SJSA1 (cell line): Measurements from ENCODE around the gene NAT10. TPM values are rescaled to one million over a fixed set of nuclear protein-coding genes. Genes with fewer than 3 reads are reported as not detected.

Experiments used
- DNase-seq, 2 experiments: peaks; one replicate each; pipeline ENCODE4 v3.0.0-alpha.2; 2015 to 2020; ENCODE audit warnings: low spot score in 2 of 2, low read depth in 1 of 2
- H3K27ac ChIP-seq: fragments of 250-450 bp; sonication (Bioruptor Pico); 2 replicates; pipeline ENCODE4 v1.5.1; 2020; ENCODE audit warnings: mild to moderate bottlenecking, moderate library complexity
- H3K27me3 ChIP-seq: fragments of 250-450 bp; sonication (Bioruptor Pico); replicated peaks from 2 replicates; pipeline ENCODE4 v1.5.1; 2020; ENCODE audit warnings: mild to moderate bottlenecking, moderate library complexity
- H3K36me3 ChIP-seq: fragments of 250-450 bp; sonication (Bioruptor Pico); 2 replicates; pipeline ENCODE4 v1.5.1; 2020; ENCODE audit warnings: mild to moderate bottlenecking
- H3K4me1 ChIP-seq: fragments of 250-450 bp; sonication (Bioruptor Pico); replicated peaks from 2 replicates; pipeline ENCODE4 v1.6.1; 2021; ENCODE audit warnings: mild to moderate bottlenecking
- H3K4me3 ChIP-seq: fragments of 250-450 bp; sonication (Bioruptor Pico); 2 replicates; pipeline ENCODE4 v1.5.1; 2020; ENCODE audit warnings: mild to moderate bottlenecking
- H3K9me3 ChIP-seq: fragments of 250-450 bp; sonication (Bioruptor Pico); replicated peaks from 2 replicates; pipeline ENCODE4 v1.5.1; 2020; ENCODE audit warnings: mild to moderate bottlenecking
- total RNA-seq: library from RNA; depleted of rRNA; stranded (reverse); fragments of >200 nt; shearing (Covaris generic); gene quantifications from 2 replicates; pipeline ENCODE4 v1.2.3, GENCODE V29; 2014

The NAT10 gene
- total RNA-seq, 1 experiment from 2014 or later, result 27.5 TPM

- no peak overlapping the region for H3K4me3 ChIP-seq
- no peaks in the 10 kb centered on the region for H3K27me3 ChIP-seq
- H3K9me3 ChIP-seq, result no peaks in the 10 kb centered on the region
- H3K36me3 ChIP-seq, result peaks cover 84% of the 10 kb centered on the region
- H3K27ac ChIP-seq, result no peak overlapping the region
- no peaks in the 10 kb centered on the region for H3K4me1 ChIP-seq
- DNase-seq, result no peak
Observed at GRCh38 chr11:34146866-34147265, 41.4 kb downstream of the NAT10 start.

- H3K4me3 ChIP-seq, result no peak overlapping the region
- H3K27ac ChIP-seq, result no peak overlapping the region
- H3K4me1 ChIP-seq, result no peaks in the 10 kb centered on the region
- H3K36me3 ChIP-seq, result peaks cover 77% of the 10 kb centered on the region
- no peaks in the 10 kb centered on the region for H3K9me3 ChIP-seq
- DNase-seq, result no peak
- no peaks in the 10 kb centered on the region for H3K27me3 ChIP-seq
Observed at GRCh38 chr11:34147581-34147980, 42.2 kb downstream of the NAT10 start.

GRCh38 chr11:34148504-34149165 lies 43.2 kb downstream of the NAT10 start:
- H3K27me3 ChIP-seq, result no peaks in the 10 kb centered on the region
- no peak overlapping the region for H3K27ac ChIP-seq
- peaks cover 67% of the 10 kb centered on the region for H3K36me3 ChIP-seq
- no peak overlapping the region for H3K4me3 ChIP-seq
- no peaks in the 10 kb centered on the region for H3K4me1 ChIP-seq
- no peak for DNase-seq
- no peaks in the 10 kb centered on the region for H3K9me3 ChIP-seq

GRCh38 chr11:34149274-34149673 lies 43.8 kb downstream of the NAT10 start:
- no peaks in the 10 kb centered on the region for H3K27me3 ChIP-seq
- H3K27ac ChIP-seq, result no peak overlapping the region
- peaks cover 60% of the 10 kb centered on the region for H3K36me3 ChIP-seq
- DNase-seq, result no peak
- no peaks in the 10 kb centered on the region for H3K9me3 ChIP-seq
- no peak overlapping the region for H3K4me3 ChIP-seq
- no peaks in the 10 kb centered on the region for H3K4me1 ChIP-seq

GRCh38 chr11:34149786-34150185 lies 44.4 kb downstream of the NAT10 start:
- H3K9me3 ChIP-seq, result no peaks in the 10 kb centered on the region
- H3K4me3 ChIP-seq, result no peak overlapping the region
- no peaks in the 10 kb centered on the region for H3K27me3 ChIP-seq
- no peaks in the 10 kb centered on the region for H3K4me1 ChIP-seq
- no peak for DNase-seq
- no peak overlapping the region for H3K27ac ChIP-seq
- H3K36me3 ChIP-seq, result peaks cover 55% of the 10 kb centered on the region

- no peaks in the 10 kb centered on the region for H3K9me3 ChIP-seq
- no peak for DNase-seq
- no peak overlapping the region for H3K4me3 ChIP-seq
- H3K27me3 ChIP-seq, result no peaks in the 10 kb centered on the region
- no peaks in the 10 kb centered on the region for H3K4me1 ChIP-seq
- H3K36me3 ChIP-seq, result peaks cover 47% of the 10 kb centered on the region
- no peak overlapping the region for H3K27ac ChIP-seq
Observed at GRCh38 chr11:34150494-34151151, 45.2 kb downstream of the NAT10 start.

- Histone ChIP-seq H3K9me3 (no peaks in the 10 kb centered on the region), H3K4me3 (no peak overlapping the region), H3K27me3 (no peaks in the 10 kb centered on the region), H3K27ac (no peak overlapping the region), H3K4me1 (no peaks in the 10 kb centered on the region), H3K36me3 (peaks cover 41% of the 10 kb centered on the region)
- no peak for DNase-seq
Observed at GRCh38 chr11:34151166-34151565, 45.7 kb downstream of the NAT10 start.

- Histone ChIP-seq H3K27ac (no peak overlapping the region), H3K36me3 (peaks cover 31% of the 10 kb centered on the region), H3K4me1 (no peaks in the 10 kb centered on the region), H3K27me3 (no peaks in the 10 kb centered on the region), H3K4me3 (no peak overlapping the region), H3K9me3 (no peaks in the 10 kb centered on the region)
- DNase-seq, result no peak
Observed at GRCh38 chr11:34151916-34152845, 46.8 kb downstream of the NAT10 start.

GRCh38 chr11:34154059-34154875 lies 48.8 kb downstream of the NAT10 start:
- Histone ChIP-seq H3K9me3 (no peaks in the 10 kb centered on the region), H3K36me3 (peaks cover 10% of the 10 kb centered on the region; the same call in 1 of the 2 replicates), H3K4me1 (no peaks in the 10 kb centered on the region), H3K27ac (no peak overlapping the region), H3K4me3 (no peak overlapping the region), H3K27me3 (no peaks in the 10 kb centered on the region)
- no peak for DNase-seq

- Histone ChIP-seq H3K27ac (no peak overlapping the region), H3K27me3 (no peaks in the 10 kb centered on the region), H3K4me1 (no peaks in the 10 kb centered on the region), H3K9me3 (no peaks in the 10 kb centered on the region), H3K4me3 (no peak overlapping the region), H3K36me3 (peaks cover 2% of the 10 kb centered on the region; the same call in 1 of the 2 replicates)
- no peak for DNase-seq
Observed at GRCh38 chr11:34155057-34155756, 49.8 kb downstream of the NAT10 start.

- no peaks in the 10 kb centered on the region for H3K4me1 ChIP-seq
- no peaks in the 10 kb centered on the region for H3K36me3 ChIP-seq
- no peak for DNase-seq
- H3K27ac ChIP-seq, result no peak overlapping the region
- no peaks in the 10 kb centered on the region for H3K9me3 ChIP-seq
- no peak overlapping the region for H3K4me3 ChIP-seq
- no peaks in the 10 kb centered on the region for H3K27me3 ChIP-seq
Observed at GRCh38 chr11:34155757-34156062, 50.3 kb downstream of the NAT10 start.

GRCh38 chr11:34157163-34157562 lies 51.7 kb downstream of the NAT10 start:
- DNase-seq, result no peak
- H3K36me3 ChIP-seq, result no peaks in the 10 kb centered on the region
- no peaks in the 10 kb centered on the region for H3K27me3 ChIP-seq
- no peaks in the 10 kb centered on the region for H3K4me1 ChIP-seq
- no peaks in the 10 kb centered on the region for H3K9me3 ChIP-seq
- H3K27ac ChIP-seq, result no peak overlapping the region
- no peak overlapping the region for H3K4me3 ChIP-seq

GRCh38 chr11:34158661-34159060 lies 53.2 kb downstream of the NAT10 start:
- Histone ChIP-seq H3K4me1 (no peaks in the 10 kb centered on the region), H3K9me3 (no peaks in the 10 kb centered on the region), H3K36me3 (no peaks in the 10 kb centered on the region), H3K27me3 (no peaks in the 10 kb centered on the region), H3K4me3 (no peak overlapping the region), H3K27ac (no peak overlapping the region)
- no peak for DNase-seq
